GM19372 (cell line): ENCODE results near the gene ZNF700.
"Not testable (repeated sequence)": the region's sequence is repeated elsewhere in the genome, so short reads cannot be mapped to it uniquely, and the experiment has no call there.

Experiments used
- ATAC-seq: cut with Tn5 transposase; IDR thresholded peaks from one replicate; pipeline ENCODE4 v1.9.1; 2021; ENCODE audit warnings: mild to moderate bottlenecking, low read depth, moderate library complexity; ENCODE audit not compliant: unreplicated experiment

The ZNF700 gene

DNA sequence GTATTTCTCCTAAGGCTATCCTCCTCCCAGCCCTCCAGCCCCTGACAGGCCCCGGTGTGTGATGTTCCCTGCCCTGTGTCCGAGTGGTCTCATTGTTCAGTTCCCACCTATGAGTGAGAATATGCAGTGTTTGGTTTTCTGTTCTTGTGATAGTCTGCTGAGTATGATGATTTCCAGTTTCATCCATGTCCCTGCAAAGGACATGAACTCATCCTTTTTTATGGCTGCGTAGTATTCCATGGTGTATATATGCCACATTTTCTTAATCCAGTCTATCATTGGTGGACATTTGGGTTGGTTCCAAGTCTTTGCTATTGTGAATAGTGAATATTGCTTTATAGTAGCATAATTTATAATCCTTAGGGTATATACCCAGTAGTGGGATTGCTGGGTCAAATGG is 10.9 kb downstream of the ZNF700 start:
- not testable (repeated sequence) for ATAC-seq

GRCh38 chr19:11938383-11938782 is 13.5 kb downstream of the ZNF700 start:
- not testable (repeated sequence) for ATAC-seq

DNA sequence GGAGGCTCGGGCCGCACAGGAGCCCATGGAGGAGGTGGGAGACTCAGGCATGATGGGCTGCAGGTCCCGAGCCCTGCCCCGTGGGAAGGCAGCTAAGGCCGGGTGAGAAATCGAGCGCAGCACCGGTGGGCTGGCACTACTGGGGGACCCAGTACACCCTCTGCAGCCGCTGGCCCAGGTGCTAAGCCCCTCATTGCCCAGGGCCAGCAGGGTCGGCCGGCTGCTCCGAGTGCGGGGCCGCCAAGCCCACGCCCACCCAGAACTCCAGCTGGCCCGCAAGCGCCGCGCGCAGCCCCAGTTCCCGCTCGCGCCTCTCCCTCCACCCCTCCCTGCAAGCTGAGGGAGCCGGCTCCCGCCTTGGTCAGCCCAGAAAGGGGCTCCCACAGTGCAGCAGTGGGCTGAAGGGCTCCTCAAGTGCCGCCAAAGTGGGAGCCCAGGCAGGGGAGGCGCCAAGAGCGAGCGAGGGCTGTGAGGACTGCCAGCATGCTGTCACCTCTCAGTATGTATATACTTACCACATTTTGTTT is 16.5 kb downstream of the ZNF700 start:
- not testable (repeated sequence) for ATAC-seq

DNA sequence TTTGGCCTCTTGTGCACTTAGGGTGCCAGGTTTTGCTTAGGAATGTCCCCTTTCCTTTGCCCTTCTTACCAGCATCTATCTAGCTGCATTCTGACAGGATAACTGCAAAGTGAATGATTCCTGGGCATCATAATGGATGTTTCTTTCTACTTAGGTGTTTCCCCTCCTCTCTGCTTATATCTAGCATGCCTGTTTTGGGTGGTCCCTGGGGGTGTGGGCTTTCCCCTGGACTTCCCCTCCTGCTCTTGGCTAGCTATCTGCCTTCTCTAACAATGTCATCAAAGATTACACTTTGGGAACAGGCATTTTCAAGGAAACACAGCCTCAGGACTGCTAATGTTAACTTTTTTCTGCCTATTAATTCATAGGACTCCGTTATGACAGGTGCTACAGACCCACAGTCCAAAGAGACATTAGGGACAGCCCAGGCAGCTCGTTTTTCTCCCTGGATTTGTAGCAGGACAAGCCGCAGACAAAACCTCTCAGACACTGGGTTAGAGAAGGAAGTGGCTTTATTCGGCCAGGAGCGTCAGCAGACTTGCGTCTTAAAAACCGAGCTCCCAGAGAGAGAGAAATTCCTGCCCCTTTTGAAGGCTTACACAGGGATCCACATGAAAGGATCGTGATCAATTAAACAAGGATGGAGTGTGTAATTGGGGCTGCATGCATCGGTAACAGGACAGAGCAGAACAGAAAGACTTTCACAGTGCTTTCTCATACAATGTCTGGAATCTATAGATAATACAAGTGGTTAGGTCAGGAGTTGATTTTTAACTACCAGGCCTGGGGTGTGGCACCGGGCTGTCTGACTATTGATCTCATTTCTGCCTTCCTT is 17.3 kb downstream of the ZNF700 start:
- no peak for ATAC-seq

DNA sequence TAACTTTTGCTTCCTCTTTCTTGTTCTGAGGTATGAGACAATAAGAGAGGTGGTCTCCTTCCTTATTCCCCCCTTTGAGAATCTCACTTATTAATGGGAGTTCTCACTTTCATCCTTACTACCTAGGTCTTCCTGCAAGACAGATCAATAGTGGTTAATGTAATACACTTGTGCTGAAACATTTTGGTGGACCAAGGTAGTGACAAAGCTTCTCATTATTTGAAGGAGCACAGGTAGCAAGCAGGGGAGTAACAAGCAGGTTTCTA is 17.9 kb downstream of the ZNF700 start:
- ATAC-seq: no peak

DNA sequence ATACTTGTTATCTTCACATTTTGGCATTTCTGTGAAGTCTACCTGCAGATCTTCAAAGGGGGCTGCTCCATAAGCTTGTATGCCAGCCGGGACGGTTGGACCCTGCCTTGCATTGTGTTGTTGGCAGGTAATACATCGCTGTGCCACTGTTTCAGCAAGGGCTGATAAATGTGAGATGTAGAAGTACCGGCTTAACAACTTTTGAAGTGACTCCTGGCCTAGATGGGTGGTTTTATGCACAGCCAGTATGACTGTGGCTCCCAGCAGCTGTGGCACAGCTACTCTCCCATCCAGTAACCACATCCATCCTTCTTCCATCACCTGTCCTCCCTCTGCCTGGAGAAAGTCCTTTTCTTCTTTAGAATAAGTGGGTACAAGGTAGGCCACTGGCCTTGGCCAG is 19.7 kb downstream of the ZNF700 start:
- ATAC-seq: no peak

GRCh38 chr19:11948646-11949045 is 23.7 kb downstream of the ZNF700 start:
- no peak for ATAC-seq

DNA sequence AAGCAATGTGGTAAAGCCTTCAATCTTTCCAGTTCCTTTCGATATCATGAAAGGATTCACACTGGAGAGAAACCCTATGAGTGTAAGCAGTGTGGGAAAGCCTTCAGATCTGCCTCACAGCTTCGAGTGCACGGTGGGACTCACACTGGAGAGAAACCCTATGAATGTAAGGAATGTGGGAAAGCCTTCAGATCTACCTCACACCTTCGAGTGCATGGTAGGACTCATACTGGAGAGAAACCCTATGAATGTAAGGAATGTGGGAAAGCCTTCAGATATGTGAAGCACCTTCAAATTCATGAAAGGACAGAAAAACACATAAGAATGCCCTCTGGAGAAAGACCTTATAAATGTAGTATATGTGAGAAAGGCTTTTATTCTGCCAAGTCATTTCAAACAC is 24.3 kb downstream of the ZNF700 start:
- no peak for ATAC-seq

DNA sequence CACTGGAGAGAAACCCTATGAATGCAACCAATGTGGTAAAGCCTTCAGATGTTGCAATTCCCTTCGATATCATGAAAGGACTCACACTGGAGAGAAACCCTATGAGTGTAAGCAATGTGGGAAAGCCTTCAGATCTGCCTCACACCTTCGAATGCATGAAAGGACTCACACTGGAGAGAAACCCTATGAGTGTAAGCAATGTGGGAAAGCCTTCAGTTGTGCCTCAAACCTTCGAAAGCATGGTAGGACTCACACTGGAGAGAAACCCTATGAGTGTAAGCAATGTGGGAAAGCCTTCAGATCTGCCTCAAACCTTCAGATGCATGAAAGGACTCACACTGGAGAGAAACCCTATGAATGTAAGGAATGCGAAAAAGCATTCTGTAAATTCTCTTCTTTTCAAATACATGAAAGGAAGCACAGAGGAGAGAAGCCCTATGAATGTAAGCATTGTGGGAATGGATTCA is 24.7 kb downstream of the ZNF700 start:
- ATAC-seq: not testable (repeated sequence)

DNA sequence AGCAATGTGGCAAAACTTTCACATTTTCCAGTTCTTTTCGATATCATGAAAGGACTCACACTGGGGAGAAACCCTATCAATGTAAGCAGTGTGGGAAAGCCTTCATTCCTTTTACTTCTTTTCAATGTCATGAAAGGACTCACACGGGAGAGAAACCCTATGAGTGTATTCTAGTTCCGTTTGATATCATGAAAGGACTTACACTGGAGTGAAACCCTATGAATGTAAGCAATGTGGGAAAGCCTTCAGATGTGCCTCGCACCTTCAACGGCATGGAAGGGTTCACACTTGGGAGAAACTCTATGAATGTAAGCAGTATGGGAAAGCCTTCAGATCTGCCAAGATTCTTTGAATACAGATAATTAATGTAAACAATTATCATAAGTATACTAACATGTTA is 25.4 kb downstream of the ZNF700 start:
- ATAC-seq: no peak

GRCh38 chr19:11963566-11964355 is 38.9 kb downstream of the ZNF700 start:
- ATAC-seq: no peak

DNA sequence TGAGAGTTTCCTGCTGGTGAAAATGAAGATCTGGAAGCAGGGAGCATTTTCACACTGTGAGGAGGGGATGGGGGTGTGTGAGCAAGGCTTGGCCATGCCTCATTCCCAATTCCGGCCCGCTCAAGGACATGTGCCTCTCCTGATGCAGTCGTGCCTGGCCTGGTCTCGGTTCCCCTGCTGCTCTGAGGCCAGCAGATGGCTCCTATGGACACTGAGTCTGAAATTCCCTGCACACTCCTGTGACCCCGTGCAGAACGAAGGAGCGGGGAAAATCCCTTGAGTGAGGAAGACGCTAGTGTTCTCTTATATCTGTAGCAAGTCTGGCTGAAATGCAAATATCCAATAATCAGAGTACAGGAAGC is 39.6 kb downstream of the ZNF700 start:
- ATAC-seq: no peak

GRCh38 chr19:11964858-11965645 is 40.1 kb downstream of the ZNF700 start, which contains the start of gene ZNF763:
TSS of gene ZNF763 (plus strand) at chr19:11965040. CDS start at chr19:11965209, 169 bp downstream.
- ATAC-seq: no peak

GRCh38 chr19:11970174-11970573 is 45.3 kb downstream of the ZNF700 start:
- ATAC-seq: no peak

- ATAC-seq: no peak
These were observed 46.1 kb downstream of the ZNF700 start for GRCh38 chr19:11971041-11971440.

DNA sequence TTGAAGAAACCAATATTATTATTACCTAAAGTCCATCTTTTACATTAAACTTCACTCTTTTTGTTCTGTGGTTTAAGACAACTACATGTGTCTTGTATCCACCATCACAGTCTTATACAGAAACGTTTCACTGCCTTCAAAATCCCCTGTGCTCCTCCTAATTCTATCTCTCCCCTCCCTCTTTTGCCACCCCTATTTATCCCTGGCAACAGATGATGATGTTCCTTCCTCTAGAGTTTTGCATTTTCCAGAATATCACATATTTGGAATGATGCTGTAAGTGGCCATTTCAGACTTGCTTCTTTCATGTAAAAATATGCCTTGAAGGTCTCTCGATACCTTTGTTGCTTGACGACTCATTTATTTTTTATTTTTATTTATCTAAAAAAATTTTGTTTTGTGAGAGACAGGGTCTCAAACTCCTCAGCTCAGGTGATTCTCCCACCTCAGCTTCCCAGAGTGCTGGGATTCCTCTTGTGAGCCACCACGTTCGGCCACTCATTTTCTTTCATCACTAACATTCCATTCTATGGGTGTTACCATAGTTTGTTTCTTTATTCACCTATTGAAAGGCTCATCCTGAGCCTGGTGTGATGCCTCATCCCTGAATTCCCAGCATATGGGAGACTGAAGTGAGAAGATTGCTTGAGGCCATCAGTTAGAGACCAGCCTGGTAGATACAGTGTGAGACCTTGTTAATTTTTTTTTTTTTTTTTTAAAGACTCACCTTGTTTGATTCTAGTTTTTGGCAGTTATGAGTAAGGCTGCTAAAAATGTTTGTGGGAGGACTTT is 48.3 kb downstream of the ZNF700 start:
- ATAC-seq: no peak

- no peak for ATAC-seq
These were observed 53.7 kb downstream of the ZNF700 start for GRCh38 chr19:11978492-11979100.

DNA sequence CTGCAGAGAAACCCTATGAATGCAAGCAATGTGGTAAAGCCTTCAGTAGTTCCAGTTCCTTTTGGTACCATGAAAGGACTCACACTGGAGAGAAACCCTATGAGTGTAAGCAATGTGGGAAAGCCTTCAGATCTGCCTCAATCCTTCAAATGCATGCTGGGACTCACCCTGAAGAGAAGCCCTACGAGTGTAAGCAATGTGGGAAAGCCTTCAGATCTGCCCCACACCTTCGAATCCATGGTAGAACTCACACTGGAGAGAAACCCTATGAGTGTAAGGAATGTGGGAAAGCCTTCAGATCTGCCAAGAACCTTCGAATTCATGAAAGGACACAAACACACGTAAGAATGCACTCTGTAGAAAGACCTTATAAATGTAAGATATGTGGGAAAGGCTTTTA is 54.6 kb downstream of the ZNF700 start:
- ATAC-seq: no peak

DNA sequence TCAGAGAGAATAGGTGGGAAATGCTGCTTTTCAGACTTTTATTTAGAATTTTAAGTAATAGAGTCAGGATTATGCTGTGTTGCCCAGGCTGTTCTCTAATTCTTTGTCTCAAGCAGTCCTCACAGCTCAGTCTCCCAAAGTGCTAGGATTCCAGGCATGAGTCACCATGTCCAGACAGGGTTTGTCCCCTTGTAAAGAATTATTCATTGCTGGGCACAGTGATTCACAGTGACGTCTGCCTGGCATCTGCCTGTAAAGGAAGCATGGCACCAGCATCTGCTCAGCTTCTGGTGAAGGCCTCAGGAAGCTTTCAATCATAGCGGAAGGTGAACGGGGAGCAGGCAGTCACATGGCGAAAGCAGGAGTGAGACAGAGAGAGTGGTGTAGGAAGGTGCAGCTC is 57.6 kb downstream of the ZNF700 start:
- no peak for ATAC-seq

GRCh38 chr19:11984986-11985385 is 60.1 kb downstream of the ZNF700 start:
- ATAC-seq: no peak
